ENCODE measurements around the gene PTPRN2.
"Not testable (repeated sequence)": the region's sequence is repeated elsewhere in the genome, so short reads cannot be mapped to it uniquely, and the experiment has no call there.

PTPRN2 gene

GRCh38 chr7:157702311-157703023 lies 885.2 kb downstream of the PTPRN2 start:
- DNase-seq (ENCODE audit: low read depth in 2 of 2) = no peak

GRCh38 chr7:157701395-157702180 lies 886.0 kb downstream of the PTPRN2 start:
- not testable (repeated sequence) for DNase-seq (ENCODE audit: low read depth in 2 of 2)

- DNase-seq (ENCODE audit: low read depth in 2 of 2) = no peak
These were observed 887.2 kb downstream of the PTPRN2 start for GRCh38 chr7:157700231-157701005.

- DNase-seq (ENCODE audit: low read depth in 2 of 2) = no peak
These were observed 888.1 kb downstream of the PTPRN2 start for GRCh38 chr7:157699357-157700013.

- not testable (repeated sequence) for DNase-seq (ENCODE audit: low read depth in 2 of 2)
These were observed 890.3 kb downstream of the PTPRN2 start for GRCh38 chr7:157697287-157697686.

- not testable (repeated sequence) for DNase-seq (ENCODE audit: low read depth in 2 of 2)
These were observed 892.0 kb downstream of the PTPRN2 start for GRCh38 chr7:157695609-157696008.

GRCh38 chr7:157694376-157694665 lies 893.3 kb downstream of the PTPRN2 start:
- no peak for DNase-seq (ENCODE audit: low read depth in 2 of 2)

- DNase-seq (ENCODE audit: low read depth in 2 of 2) = no peak
These were observed 893.9 kb downstream of the PTPRN2 start for GRCh38 chr7:157693521-157694375.

GRCh38 chr7:157693071-157693520 lies 894.5 kb downstream of the PTPRN2 start:
- DNase-seq (ENCODE audit: low read depth in 2 of 2) = no peak

GRCh38 chr7:157692460-157693011 lies 895.1 kb downstream of the PTPRN2 start:
- no peak for DNase-seq (ENCODE audit: low read depth in 2 of 2)

GRCh38 chr7:157691586-157692459 lies 895.8 kb downstream of the PTPRN2 start:
- DNase-seq (ENCODE audit: low read depth in 2 of 2) = no peak

GRCh38 chr7:157690833-157691585 lies 896.6 kb downstream of the PTPRN2 start:
- DNase-seq (ENCODE audit: low read depth in 2 of 2) = no peak

- no peak for DNase-seq (ENCODE audit: low read depth in 2 of 2)
These were observed 897.4 kb downstream of the PTPRN2 start for GRCh38 chr7:157690058-157690832.

- DNase-seq (ENCODE audit: low read depth in 2 of 2) = no peak
These were observed 898.2 kb downstream of the PTPRN2 start for GRCh38 chr7:157689269-157690057.

GRCh38 chr7:157688533-157689268 lies 898.9 kb downstream of the PTPRN2 start:
- DNase-seq (ENCODE audit: low read depth in 2 of 2) = no peak

GRCh38 chr7:157687845-157688532 lies 899.6 kb downstream of the PTPRN2 start:
- DNase-seq (ENCODE audit: low read depth in 2 of 2) = no peak
